Head of caudate nucleus (tissue), 42 donors: ENCODE results near the gene FARP1.

Experiments used
- DNase-seq, 42 donors: peaks; one replicate each; pipeline versions ENCODE4 v3.0.0 to v3.0.0-alpha.2; 2020 to 2021; ENCODE audit warnings: mixed read lengths in 7 of 42
- intact Hi-C: fragments of 100-400 bp; cut with DNase I; formaldehyde crosslinking; loops from one replicate; pipeline ENCODE4 v1.15.0; 2022

FARP1 gene

DNA sequence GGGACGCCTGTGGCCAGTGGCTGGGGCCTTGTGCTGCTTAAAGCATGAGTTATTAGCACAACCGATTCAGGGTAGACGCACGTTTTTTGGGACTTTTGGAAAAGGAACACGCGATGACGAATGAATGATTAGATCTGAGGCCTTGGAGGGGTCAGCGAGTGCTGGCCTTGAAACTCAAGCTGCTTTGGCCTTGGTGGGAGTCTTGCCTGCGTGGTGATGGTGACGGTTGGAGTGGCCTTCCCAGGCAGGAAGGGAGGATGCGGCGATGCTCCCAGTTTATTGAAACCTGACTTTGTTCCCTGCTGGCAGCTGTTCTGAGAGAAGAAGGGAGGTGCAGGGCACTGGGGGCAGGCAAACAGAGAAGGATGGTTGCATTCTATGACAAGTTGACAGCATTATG lies 97.2 kb downstream of the FARP1 start:
- no peak for DNase-seq
- intact Hi-C loops, result no loop called here

DNA sequence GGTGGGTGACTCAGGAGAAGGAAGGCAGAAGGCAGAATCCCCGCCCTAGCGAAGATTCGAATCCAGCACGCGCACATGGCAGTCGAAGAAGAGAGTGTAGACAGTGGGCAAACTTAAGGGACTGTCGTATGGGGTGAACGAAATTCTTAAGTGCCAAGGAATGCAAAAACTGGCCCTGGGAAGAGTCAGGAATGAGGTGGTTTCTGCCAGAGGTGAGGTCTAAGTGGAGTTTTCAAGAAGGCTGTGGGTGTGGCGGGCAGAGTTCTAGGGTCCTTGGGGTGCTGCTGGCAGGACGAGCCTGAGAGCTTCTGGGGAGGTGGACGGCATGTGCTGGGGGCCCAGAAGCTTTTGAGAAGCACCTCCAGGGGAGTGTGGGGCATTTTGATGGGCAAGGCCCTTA lies 98.1 kb downstream of the FARP1 start:
- DNase-seq, result no peak
- intact Hi-C loops, result no loop called here

DNA sequence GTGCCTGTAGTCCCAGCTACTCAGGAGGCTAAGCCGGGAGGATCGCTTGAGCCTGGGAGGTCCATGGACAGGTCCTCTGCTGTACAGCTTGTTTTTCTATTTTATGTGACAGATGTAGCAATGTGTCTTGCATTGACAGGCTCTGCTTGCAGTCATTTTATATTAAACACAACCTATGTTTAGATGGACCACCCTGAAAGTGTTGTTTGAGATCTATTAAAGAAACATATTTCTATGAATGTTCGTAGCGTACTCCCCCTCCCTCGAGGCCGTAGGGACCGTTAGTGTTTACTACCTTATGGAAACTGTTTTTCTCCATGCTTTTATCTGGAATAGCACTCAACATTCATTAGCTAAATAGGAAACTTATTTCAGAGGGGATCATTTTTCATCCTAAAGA lies 99.1 kb downstream of the FARP1 start:
- intact Hi-C loops, result no loop called here
- no peak for DNase-seq

DNA sequence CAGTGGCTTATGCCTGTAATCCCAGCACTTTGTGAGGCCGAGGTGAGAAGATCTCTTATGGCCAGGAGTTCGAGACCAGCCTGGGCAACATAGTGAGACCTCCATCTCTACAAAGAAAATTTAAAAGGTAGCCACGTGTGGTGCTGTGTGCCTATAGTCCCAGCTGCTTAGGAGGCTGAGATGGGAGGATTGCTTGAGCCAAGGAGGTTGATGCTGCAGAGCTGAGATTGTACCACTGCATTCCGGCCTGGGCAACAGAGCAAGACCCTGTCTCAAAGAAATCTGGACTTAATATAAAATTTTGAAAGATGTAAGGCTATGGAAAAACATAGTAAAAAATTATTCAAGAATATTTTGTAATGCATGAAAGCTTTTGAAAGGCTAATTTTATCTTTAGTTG lies 99.5 kb downstream of the FARP1 start:
- intact Hi-C loops, result no loop called here

DNA sequence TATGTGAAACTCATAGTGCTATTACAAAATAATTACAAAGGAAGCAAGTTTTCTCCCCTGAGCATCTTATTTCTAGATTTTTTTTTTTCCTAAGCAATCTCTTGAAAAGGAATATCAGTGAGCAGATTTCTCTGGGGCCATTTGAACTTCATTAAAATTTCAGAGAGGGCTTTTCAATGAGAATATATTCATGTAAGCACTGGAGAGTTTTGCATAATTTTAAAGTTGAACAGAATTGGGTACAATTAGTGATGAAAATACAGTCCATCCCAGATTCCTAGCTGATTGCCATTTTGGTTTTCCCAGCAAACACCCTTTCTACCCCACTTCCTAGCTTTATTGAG lies 101.0 kb downstream of the FARP1 start:
- intact Hi-C loops, result no loop called here
- DNase-seq, result no peak

More for the DNA sequence above, 99.5 kb downstream of the FARP1 start:
- DNase-seq, result no peak

DNA sequence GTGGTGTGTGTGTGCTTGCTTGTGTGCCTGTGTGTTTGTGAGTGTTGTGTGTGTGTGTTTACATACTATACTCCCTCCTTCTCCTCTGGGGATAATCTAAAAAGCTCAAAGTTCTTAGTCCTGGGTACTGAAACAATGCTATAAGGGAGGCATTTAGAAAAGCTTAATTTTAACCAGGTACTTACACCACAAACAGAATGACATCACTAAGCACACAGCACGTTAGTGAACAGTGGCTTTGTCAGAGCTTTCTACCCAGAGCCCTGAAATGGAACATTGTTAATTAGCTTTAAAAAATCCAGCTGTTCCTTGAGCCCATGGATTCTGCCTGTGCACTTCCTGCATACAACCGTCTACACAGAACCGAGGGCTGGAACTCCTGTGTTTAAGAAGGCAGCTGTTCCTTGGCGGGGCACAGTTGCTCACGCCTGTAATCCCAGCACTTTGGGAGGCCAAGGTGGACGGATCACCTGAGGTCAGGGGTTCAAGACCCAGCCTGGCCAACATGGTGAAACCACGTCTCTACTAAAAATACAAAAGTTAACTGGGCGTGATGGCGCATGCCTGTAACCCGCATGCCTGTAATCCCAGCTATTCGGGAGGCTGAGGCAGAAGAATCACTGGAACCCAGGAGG lies 103.8 kb downstream of the FARP1 start:
- intact Hi-C loops, result no loop called here
- DNase-seq, result no peak

DNA sequence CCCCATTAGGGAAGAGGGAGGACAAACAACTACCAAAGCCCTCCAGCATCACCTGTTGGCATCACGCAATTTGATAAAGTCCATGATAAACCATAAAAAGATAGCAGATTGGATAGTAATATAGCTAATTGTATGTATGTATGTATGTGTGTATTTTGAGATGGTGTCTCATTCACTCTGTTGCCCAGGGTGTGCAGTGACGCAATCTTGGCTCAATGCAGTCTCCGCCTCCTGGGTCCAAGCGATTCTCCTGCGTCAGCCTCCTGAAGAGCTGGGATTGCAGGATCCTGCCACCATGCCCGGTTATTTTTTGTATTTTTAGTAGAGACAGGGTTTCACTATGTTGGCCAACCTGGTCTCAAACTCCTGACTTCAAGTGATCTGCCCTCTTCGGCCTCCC lies 108.8 kb downstream of the FARP1 start:
- intact Hi-C loops, result no loop called here
- DNase-seq, result no peak

DNA sequence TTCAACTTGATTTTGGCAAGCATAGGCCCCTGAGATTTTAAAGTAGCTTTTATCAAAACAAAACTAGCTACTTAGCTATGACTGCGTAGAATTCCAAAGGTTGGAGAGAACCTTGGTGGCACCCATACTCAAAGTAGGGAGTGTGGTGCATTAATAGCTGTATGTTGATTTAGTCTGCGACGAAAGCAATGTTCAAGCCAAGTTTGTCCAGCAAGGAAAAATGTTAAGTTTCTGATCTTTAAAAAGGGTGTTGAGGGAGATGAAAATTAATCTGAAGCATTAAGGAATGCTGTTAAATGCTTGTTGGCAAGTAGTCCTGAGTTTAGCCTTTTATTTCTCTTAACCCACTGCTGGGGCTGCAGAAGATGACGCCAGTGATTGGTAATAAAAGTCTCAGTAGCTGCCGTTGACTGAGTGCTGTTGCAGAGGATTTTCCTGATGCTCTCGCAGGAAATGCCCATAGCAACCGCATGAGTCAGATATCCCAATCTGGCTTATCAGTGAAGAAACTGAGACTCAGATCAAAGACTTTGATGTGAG lies 110.1 kb downstream of the FARP1 start:
- DNase-seq, result no peak
- intact Hi-C loops, result no loop called here

DNA sequence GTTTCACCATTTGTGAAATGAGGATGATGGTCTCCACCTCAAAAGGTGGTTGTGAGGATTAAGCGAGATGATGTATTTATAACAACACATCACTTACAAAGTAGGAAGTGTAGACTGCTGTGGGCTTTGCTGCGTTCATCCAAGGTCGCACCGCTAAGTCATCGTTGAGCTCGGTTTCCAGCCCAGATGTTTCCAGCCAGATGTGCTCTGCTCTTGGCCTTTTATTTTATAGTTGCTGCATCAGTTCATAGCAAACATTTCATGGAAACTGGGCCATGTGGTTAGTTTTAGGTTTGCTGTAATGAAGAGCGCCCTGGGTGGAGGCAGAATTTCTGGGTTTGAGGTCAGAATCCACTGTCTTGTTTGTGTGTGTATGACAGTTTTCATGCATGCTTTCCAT lies 110.6 kb downstream of the FARP1 start:
- DNase-seq, result no peak
- intact Hi-C loops, result no loop called here

DNA sequence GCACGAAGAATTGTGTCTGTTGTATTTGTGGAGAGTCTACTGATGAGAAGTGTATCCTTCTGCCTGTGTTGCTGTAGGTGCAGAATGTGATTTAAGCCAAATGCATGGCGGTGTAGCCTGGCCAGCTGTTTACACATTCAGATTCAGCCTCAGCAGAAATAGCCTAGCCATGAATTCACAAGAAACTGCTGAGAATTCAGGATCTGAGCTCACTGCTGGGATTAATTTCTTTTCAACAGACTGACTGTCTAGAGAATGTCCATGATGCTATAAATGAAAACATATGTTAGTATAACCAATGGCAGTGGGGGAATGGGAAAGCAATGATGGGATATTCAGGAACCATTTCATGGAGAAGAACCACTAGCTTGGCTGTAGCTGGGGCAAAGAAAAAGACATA lies 111.6 kb downstream of the FARP1 start:
- no peak for DNase-seq
- intact Hi-C loops, result no loop called here

DNA sequence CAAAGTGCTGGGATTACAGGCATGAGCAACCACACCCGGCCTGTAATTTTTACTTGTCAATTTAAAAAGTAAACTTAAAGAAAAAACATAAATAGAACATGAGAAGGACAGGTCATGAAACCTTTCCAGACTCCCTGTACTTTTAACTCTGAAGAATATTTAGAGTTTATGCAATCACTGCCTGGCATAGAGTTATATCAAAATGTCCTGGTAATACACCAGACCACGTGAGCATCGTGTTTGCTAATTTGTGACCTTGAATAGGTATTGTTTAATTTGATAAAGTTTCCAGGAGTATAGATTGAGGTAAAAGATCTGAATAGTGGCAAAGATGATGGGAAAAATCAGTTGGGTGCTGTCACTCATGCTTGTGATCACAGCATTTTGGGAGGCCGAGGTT lies 115.3 kb downstream of the FARP1 start:
- intact Hi-C loops, result no loop called here
- DNase-seq, result no peak

DNA sequence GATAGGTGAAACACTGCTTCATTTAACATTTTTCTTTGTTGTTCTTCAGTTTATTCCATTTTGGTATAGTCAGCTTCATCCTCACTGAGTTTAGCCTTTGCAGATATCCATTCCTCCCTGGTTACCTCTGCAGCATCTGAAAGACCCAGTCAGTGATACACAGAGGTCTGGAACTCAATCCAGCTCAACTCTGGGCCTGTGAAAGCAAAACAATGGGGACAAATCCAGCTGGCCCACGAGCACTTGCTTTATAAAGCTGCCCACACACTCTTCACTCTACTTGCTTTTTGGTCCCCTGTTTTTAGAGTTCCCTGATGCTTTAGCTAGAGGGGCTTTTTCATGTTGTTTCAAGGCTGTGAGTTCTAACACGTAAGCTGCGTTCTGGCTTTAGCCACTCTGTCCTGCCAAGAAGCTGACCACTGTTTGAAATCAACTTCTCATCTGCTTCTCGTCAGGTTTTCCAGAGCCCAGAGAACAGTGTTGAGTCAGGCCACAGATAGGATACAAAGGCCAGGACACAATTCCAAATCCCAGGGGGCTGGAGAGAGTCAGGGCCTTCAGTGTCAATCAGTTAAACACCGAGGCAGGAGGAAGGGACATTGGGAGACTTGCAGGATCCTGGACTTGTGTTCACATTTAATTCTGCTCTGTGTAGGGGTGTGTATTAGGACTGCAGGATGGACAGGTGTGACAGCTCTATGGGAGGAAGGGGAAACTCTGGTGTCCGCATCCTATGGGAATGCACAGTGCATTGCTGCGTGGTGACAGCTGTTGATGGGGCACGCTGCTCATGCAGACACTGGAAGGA lies 117.7 kb downstream of the FARP1 start:
- intact Hi-C loops, result no loop called here
- DNase-seq, result no peak

DNA sequence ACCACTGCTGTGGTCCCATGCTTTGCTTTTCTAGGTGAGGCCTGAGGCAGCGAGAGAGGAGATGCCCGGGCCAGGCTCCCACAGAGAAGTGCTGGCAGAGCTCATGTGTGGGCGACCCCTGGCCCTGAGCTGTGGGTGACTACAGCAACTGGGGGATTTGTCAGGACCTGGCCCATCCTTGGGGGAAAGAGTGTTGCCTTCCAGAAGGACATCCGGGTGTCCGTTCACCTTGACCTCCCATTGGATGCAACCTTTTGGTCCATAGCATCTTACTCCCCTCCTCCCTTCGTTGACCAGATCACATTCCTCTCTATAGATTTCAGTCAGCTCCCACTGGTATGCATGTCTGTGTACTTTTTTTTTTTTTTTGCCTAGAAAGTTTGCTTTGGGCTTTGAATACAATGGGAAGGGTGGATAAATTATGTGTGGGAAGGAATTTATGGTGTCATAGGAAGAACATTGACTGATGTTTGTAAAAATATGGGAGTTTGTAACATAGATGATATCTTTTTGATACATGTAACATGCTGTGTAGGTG lies 118.3 kb downstream of the FARP1 start:
- DNase-seq, result no peak
- intact Hi-C loops, result no loop called here

DNA sequence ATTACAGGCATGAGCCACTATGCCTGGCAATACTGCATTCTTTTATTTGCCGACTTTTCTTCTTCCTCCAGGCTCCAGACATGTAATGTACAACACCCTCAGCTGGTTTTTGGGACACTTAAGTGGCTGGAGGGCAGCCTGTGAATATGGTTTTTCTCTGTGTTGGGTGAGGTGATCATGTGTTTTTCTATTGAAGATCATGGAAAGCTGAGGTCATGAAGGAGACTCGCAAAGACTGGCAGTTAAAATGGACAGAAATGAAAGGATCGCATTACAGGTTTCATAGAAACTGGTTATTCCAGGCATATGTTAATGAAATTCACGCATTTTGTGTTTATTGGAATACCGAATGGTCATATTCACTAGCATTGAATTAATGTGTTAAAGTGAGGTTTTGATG lies 119.4 kb downstream of the FARP1 start:
- no peak for DNase-seq
- intact Hi-C loops, result no loop called here

DNA sequence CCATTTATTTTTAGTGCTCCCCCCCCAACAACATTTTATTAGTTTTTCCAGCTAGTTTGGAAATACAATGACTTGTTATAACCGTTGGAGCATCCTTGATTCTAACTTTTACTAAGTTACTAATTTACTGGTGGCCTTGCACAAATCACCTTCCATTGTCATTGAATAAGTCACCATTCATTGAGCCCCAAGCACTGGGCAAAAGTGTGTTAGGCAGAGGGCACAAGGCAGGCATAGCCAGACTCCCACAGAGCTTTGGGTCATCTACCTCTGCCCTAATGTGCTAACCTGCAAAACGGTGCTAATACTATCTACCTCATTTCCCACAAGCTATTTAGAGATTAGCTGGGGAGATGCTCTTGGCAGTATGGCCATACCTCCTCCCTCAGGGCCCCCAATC lies 120.9 kb downstream of the FARP1 start:
- intact Hi-C loops, result no loop called here
- DNase-seq, result no peak

DNA sequence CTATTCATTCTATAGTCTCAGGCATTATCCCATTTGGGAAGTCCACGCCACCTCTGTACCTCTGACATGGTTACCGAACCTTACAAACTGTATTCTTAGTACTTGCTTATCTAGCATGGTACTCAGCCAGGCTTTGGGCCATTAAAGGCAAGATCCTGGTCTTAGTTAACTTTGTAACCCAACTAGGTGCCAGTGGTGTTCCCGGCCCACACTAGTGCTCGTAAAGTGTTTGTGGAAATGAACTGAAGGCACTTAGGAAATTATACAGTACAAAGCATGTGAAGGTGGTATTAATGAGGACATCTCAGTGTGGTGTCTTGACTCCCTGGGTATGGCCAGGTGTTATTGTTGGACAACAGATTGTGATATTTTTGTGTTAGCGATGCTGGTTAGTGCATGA lies 122.0 kb downstream of the FARP1 start:
- DNase-seq, result no peak
- intact Hi-C loops, result no loop called here

DNA sequence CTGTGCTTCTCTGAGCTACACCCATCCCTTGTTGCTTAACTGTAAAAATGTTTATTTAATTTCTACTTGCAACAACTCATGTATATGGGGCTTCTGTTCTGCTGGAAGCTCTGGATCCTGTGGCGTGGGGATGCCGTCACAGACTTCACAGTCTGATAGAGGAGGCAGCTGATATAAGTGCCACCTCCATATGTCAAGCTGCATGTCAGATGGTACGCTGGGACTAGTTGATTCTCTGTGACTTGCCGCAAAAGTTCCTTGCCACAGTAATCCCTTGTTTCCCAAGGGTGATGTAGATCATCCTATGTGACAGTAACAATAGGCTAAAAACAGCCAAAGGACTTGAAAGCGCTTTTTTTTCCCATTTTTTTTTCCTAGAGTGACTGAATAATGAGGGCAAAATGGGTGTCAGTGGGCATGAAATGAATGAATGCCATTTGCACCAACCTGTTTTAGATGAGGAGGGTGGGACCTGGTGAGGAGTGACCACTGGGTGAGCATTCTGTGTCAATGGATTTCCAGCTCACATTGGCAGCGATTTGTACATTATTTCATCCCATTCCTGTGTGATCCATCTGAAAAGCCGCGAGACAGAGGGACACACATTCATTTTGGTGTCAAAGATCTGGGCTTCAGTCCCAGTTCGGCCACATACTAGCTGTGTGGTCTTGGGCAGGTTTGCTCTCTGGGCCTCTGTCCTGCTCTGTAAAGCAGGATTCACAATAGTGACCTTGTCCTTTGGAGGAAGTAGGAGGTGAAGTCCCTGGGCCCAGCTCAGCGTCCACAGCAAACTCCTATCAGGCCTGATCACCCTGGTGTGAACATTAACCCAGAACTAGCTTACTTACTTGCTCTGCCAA lies 123.0 kb downstream of the FARP1 start:
- peak in 3 of 42 donors; percentile 14 to 40 (median 14) for DNase-seq
- intact Hi-C loops, result no loop called here

DNA sequence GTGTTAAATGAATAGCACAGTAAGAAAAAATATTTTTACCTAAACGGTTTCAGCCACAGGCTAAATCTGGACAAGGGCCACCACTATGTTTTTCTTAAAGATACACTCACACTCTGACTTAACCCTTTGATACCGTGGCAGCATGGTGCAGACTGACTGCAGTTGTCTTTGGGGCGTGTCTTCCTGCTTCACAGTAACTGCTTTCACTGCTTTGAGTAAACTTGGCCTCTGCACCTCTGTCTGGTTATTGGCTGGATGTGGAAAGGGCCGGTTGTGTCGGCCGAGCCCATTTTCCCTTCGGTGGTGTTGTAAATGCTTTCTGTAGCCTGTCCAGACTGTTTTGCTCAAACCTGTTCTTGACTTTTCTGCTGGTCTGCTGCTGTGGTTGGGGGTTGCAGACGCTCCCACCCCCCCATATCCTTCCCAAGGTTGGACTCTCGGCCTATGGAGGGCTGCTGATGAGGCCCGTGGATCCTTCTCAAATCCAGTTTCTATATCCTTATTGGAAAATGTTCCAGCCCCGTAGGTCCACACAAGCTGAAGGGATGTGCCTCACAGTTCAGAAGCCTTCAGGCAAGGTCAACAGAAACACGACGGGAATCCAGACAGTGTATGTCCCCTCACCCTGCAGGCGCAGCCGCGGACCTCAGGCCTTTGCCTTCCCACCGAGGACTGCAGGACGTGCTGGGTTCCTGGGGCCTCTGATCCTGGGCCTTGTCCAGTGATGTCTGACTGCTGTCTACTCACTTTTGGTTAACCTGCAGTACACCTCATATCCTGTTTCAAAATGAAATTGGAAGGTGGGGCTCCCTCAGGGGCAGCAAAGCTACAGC lies 124.4 kb downstream of the FARP1 start:
- intact Hi-C loops, result no loop called here
- no peak for DNase-seq

DNA sequence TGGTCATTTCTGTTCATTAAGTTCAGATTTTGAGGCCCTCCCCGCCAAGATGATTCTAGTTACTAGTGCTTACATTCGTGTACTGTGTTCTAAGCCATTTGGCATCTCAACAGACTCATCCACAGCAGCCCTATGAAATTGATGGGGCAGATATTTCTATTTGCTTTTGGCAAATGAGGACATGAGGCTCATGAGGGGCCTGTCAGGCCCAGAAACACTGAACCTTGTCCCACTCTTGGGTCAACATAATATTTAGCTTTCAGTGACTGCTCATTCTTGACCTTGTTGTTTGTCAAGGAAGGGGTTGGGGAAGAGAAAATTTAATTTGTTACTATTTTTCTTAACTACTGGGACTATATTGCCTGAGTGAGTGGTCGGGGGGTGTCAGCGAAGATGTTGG lies 126.5 kb downstream of the FARP1 start:
- no peak for DNase-seq
- intact Hi-C loops, result no loop called here
